Fibroblast of mammary gland (primary cell): ENCODE measurements around the gene SHB.
A peak's percentile ranks its signal among the peaks of the same experiment; 100 is the strongest.

Source experiments
- DNase-seq: peaks from one replicate; pipeline ENCODE4 v3.0.0-alpha.2; 2010; ENCODE audit warnings: low read depth
- H3K4me3 ChIP-seq: 2 replicates; pipeline ENCODE4 v1.5.1; 2011; ENCODE audit warnings: low read depth, mild to moderate bottlenecking, low read length, moderate library complexity; ENCODE audit not compliant: control insufficient read depth
- TF ChIP-seq, protein P1 (sequence below): conservative IDR thresholded peaks from 2 replicates; pipeline ENCODE4 v1.5.1; 2011; ENCODE audit warnings: low read depth, low read length, inconsistent platforms; ENCODE audit not compliant: control insufficient read depth, insufficient read depth

SHB gene

DNA sequence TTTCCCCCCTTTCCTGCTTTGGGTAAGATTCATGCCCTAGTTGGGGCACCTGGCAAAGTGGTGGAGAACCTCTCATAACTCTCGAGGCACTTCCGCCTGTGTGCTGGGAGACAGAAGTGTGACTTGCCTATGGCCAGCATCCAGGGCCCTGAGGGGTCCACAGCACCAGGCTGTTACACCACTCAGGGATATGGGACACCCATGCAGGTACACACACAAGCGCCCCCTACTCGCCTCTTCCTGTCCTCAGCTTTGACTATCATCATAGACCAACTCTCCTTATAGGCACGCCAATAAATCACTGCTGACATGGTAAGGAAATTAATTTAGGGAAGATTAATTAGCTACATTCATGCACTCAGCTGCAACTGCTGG, 45.4 kb downstream of the SHB start:
- H3K4me3 ChIP-seq, result no peak overlapping the region

DNA sequence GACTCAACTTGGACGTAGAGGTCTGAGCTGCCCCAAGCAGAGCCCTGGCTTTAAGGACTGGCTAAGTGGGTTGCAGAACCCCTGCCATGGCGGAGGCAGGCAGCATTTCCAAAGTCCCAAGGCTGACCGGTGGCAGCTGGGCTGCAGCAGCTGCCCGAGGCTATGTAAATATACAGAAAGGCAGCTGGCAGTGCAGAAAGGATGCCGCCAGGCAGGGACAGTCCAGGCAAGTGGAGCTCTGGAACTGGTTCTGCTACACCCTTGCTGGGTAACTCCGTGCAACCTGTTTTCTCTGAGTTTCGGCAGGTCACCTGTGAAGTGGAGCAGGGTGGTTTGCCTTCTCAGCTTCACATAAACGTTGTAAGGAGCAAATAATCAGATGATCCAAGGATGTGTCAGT, 46.0 kb downstream of the SHB start:
- H3K4me3 ChIP-seq, result no peak overlapping the region
- TF ChIP-seq, protein P1, sequence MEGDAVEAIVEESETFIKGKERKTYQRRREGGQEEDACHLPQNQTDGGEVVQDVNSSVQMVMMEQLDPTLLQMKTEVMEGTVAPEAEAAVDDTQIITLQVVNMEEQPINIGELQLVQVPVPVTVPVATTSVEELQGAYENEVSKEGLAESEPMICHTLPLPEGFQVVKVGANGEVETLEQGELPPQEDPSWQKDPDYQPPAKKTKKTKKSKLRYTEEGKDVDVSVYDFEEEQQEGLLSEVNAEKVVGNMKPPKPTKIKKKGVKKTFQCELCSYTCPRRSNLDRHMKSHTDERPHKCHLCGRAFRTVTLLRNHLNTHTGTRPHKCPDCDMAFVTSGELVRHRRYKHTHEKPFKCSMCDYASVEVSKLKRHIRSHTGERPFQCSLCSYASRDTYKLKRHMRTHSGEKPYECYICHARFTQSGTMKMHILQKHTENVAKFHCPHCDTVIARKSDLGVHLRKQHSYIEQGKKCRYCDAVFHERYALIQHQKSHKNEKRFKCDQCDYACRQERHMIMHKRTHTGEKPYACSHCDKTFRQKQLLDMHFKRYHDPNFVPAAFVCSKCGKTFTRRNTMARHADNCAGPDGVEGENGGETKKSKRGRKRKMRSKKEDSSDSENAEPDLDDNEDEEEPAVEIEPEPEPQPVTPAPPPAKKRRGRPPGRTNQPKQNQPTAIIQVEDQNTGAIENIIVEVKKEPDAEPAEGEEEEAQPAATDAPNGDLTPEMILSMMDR, result no peak
- DNase-seq, result no peak

More for the DNA sequence above, 45.4 kb downstream of the SHB start:
- TF ChIP-seq, protein P1, result no peak
- DNase-seq, result no peak

DNA sequence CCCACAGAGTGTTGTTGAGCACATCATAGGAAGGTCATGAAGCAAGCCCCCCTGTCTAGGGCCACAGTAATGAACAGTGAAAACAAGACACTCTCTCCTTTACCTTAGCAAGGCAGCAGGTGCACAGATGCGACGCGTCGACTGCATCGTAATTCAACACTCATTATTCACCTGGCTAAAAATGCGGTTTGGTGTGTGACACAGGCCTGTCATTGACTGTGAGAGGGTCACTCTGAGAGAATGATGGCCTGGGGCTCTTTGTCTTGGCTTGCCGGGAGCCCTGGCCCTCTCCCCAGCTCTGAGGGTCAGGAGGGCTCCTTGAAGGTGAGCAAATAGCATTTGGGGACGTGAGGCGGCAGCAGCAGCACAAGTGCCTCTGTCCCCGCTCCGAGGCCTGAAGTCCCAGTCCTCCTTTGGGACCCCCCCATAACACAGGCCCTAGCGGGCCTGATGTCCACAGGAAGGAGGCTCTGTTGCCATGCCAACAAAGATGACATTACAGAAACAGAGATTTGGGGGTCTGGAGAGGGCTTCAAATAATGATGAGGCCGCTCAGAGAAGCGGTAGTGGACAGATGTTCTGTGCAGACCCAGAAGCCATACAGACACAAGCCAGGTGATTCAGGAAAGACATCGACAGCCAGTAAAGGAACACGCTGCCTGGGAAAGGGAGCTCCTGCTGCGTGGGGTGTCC, 46.7 kb downstream of the SHB start:
- H3K4me3 ChIP-seq, result no peak overlapping the region
- DNase-seq, result no peak
- TF ChIP-seq, protein P1, result no peak

DNA sequence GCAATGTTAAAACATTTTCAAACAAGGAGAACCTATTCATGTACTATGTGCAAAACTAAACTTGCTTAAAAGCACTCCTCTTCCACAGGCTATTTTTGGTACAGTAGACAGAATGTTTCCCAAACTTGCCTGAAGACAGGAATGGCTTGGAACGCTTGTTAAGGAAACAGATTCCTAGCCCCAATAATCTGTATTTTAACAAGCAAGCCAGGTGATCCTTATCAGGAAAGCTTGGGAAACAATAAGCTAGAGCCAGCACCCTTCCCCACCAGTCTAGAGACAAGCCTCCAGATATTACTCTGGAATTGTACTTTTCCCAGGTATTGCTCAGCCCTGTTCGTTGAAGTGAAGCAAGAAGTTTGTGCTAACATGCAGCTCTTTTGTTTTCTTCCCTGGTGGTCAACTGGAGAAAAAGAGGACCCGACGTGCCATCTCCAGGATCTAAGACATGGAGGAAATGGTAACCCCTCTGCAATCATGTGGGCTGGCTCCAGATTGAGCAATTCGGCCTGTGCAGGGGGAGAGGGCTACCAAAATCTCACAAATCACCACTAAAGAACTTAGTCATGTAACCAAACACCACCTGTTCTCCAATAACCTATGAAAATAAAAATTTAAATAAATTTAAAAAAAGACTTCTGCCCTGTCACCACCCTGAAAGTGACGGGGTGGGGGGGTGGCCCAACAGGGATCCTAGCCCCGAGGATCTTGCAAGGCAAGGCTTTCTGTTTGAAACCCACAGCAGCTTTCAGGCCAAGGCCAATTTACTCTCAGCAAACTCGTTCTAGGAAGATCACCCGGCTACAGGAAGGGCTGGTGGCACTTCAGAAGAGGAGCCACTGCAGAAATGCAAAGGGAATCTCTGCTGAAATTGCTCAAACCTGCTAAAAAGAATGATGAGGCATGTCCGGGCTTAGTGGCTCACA, 48.6 kb downstream of the SHB start:
- TF ChIP-seq, protein P1, result no peak
- no peak overlapping the region for H3K4me3 ChIP-seq
- DNase-seq, result no peak

DNA sequence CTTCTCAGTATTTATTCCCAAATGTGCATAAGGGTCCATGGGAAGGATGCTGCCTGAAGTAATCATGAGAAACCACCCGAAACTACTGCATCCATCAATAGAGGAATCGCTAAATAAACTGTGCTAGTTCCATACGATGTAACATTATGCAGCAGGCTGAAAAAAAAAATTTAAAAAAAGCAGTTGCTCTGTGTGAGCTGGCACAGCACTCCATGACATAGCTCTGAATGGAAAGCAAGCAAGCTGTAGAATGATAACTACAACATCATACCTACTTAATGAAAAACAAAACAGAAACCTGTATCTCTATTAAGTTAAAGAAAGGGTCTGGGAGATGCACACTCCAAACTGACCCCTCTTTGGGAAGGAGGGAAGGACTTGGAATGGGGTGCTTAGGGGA, 49.3 kb downstream of the SHB start:
- TF ChIP-seq, protein P1, result no peak
- H3K4me3 ChIP-seq, result no peak overlapping the region
- no peak for DNase-seq

DNA sequence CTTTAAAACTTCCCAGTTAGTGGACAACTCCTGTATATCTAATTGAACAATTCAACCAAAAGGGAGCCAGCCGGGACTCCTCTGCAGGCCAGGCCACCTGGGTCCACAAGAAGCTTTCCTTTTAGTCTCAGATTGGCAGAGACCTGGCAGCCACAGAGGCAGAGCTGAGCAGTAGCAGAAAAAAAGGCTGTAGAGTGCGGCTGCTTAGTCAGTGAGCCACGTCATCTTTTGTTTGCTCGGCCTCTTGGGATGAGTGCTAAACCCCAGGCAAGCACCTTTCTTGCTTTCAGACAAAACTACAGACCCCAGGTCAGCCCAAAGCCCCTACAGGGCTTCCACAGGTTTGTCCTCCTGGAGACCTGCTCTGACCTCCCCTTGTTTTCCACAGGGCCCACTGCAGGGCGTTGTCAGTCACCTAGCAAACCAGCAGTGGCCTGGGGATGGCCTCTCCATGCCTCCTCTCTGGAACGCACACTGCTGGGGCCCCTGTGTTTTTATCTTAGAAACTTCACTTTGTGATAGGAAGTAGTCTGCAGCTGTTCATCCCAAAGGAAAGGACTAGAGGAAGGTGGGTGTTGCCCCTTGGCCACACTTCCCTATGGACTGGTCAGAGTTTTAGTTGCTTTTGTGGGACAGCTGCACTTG, 49.9 kb downstream of the SHB start:
- H3K4me3 ChIP-seq, result no peak overlapping the region
- TF ChIP-seq, protein P1, result no peak
- peak; percentile 84 for DNase-seq
